K562 (cell line): ENCODE data around the gene ASB13. TPM values are rescaled to one million over a fixed set of nuclear protein-coding genes. Genes with fewer than 3 reads are reported as not detected.

ENCODE experiments used
- CHD7 ChIP-seq: fragments of 200-600 bp; sonication (generic); IDR thresholded peaks from one replicate; pipeline ENCODE4 v1.6.1; 2012; ENCODE audit warnings: mild to moderate bottlenecking, low read depth, low read length, inconsistent platforms
- CSDE1 ChIP-seq, 2 experiments: fragments of 450-650 bp; IDR thresholded peaks; 2 replicates each; pipeline ENCODE4 v1.6.1; 2016; ENCODE audit warnings: mild to moderate bottlenecking in 1 of 2
- E2F4 ChIP-seq: sonication (generic); formaldehyde crosslinking; IDR thresholded peaks from 2 replicates; pipeline ENCODE4 v1.8.0; 2022; ENCODE audit warnings: mild to moderate bottlenecking, low read depth, missing genetic modification reagents
- FOXA3 ChIP-seq, 2 experiments: fragments of 450-650 bp in 1 of 2; sonication (generic) in 1 of 2; formaldehyde crosslinking; IDR thresholded peaks in 1 of 2; conservative IDR thresholded peaks in 1 of 2; 2 replicates each; pipeline versions ENCODE4 v1.4.0 to v1.8.0; 2020 to 2022; ENCODE audit warnings: mild to moderate bottlenecking in 2 of 2, missing genetic modification reagents in 1 of 2
- MTF1 ChIP-seq: fragments of 250-450 bp; sonication (Bioruptor Pico); IDR thresholded peaks from 2 replicates; pipeline ENCODE4 v1.9.0; 2021; ENCODE audit warnings: moderate library complexity, mild to moderate bottlenecking, inconsistent platforms, borderline replicate concordance
- NFIC ChIP-seq: fragments of 450-650 bp; IDR thresholded peaks from 2 replicates; pipeline ENCODE4 v1.6.1; 2017; ENCODE audit warnings: mild to moderate bottlenecking, inconsistent platforms
- NRF1 ChIP-seq, 2 experiments: fragments of 450-650 bp; IDR thresholded peaks in 1 of 2; conservative IDR thresholded peaks in 1 of 2; 2 replicates each; pipeline ENCODE4 v1.6.1; 2014; ENCODE audit warnings: mild to moderate bottlenecking in 2 of 2
- POLR2AphosphoS5 ChIP-seq: IDR thresholded peaks from 2 replicates; pipeline ENCODE4 v1.6.1; 2011; ENCODE audit warnings: mild to moderate bottlenecking, low read depth, low read length, moderate library complexity; ENCODE audit not compliant: control insufficient read depth, insufficient read depth
- ZBTB43 ChIP-seq: sonication (generic); formaldehyde crosslinking; IDR thresholded peaks from 2 replicates; pipeline ENCODE4 v1.8.0; 2023; ENCODE audit warnings: mild to moderate bottlenecking, missing genetic modification reagents
- ZFP91 ChIP-seq: sonication (generic); formaldehyde crosslinking; IDR thresholded peaks from 2 replicates; pipeline ENCODE4 v1.8.0; 2022; ENCODE audit warnings: mild to moderate bottlenecking, missing genetic modification reagents
- polyA plus RNA-seq, 8 experiments: library from polyadenylated mRNA; depleted of rRNA in 4 of 8; stranded (reverse) in 5 of 8; unstranded in 3 of 8; fragments of >200 nt; fragmentation: Nextera tagmentation in 2 of 8; fragmentation: Illumina TruSeq in 1 of 8; extraction: Ambion mirVana in 2 of 8; extraction: Trizol in 1 of 8; gene quantifications; 2 replicates each; pipeline versions ENCODE4 v1.2.1 to v1.2.3, GENCODE V29; 2011 to 2014; ENCODE audit warnings: inconsistent platforms in 1 of 8, missing spikeins in 1 of 8
- total RNA-seq, 7 experiments: library from RNA; depleted of rRNA in 6 of 7; stranded (reverse); fragments of >200 nt in 6 of 7; fragmentation: Illumina TruSeq in 2 of 7; extraction: Trizol in 2 of 7; gene quantifications; 2 replicates each; pipeline versions ENCODE4 v1.2.1 to v1.2.3, GENCODE V29; 2011 to 2021; ENCODE audit warnings: low replicate concordance in 1 of 7

Gene ASB13
- total and polyA plus RNA-seq, 9 of the 15 experiments (the other 6 are each of a cell fraction or from before 2014, with no cell fraction given) = 5.2 to 28.8 (median 16.9) TPM

- TF ChIP-seq CHD7 (no peak), ZFP91 (peak; percentile 39; the same call in 1 of the 2 replicates), E2F4 (CRISPR knock-in tag) (peak; percentile 67; the same call in 1 of the 2 replicates), NFIC (no peak), CSDE1 (IDR thresholded peaks at IDR 0.05) (no peak), MTF1 (0 out of 2 replicates have a peak, but pooled peaks have one; percentile 11), POLR2AphosphoS5 (no peak), FOXA3 (CRISPR knock-in tag; conservative IDR thresholded peaks at IDR 0.05 in 1 of 2, IDR thresholded peaks at IDR 0.05 in 1 of 2) (peak in 1 of 2 experiments; percentile 53; a peak in 1 of 4 replicates), NRF1 (conservative IDR thresholded peaks at IDR 0.05 in 1 of 2, IDR thresholded peaks at IDR 0.05 in 1 of 2) (0 out of 4 replicates have a peak, but pooled peaks of 1 of the 2 experiments have one; percentile 1), ZBTB43 (0 out of 2 replicates have a peak, but pooled peaks have one; percentile 58)
Measured at GRCh38 chr10:5666841-5667630, 641 bp upstream of the ASB13 start (continued).
